Gastrocnemius medialis (tissue), 4 donors: ENCODE results near the gene OR10A3. TPM values are rescaled to one million over a fixed set of nuclear protein-coding genes. Genes with fewer than 3 reads are reported as not detected.

Experiments
- ATAC-seq, 2 donors: fragments of 150-250 bp; one replicate each; pipeline ENCODE4 v1.9.1; 2016
- DNase-seq, 2 donors: peaks; one replicate each; pipeline ENCODE4 v3.0.0-alpha.2; 2019
- H3K27ac ChIP-seq, 4 donors: fragments of 200-600 bp; sonication (generic); 1 replicate in 1 of 4; 2 replicates in 3 of 4; pipeline ENCODE4 v1.5.1; 2016 to 2018; ENCODE audit warnings: mild to moderate bottlenecking in 2 of 4, moderate library complexity in 1 of 4
- H3K27me3 ChIP-seq, 3 donors: fragments of 200-600 bp; sonication (generic) in 2 of 3; 1 replicate in 1 of 3; 2 replicates in 2 of 3; pipeline versions ENCODE4 v1.5.1 to v1.6.0; 2016 to 2019; ENCODE audit warnings: mild to moderate bottlenecking in 1 of 3, moderate library complexity in 1 of 3
- H3K36me3 ChIP-seq, 2 donors: fragments of 200-600 bp; sonication (generic) in 1 of 2; one replicate each; pipeline ENCODE4 v1.5.1; 2017 to 2018
- H3K4me1 ChIP-seq, 2 donors: fragments of 200-600 bp; sonication (generic) in 1 of 2; one replicate each; pipeline ENCODE4 v1.5.1; 2016 to 2017; ENCODE audit warnings: mild to moderate bottlenecking in 2 of 2
- H3K4me3 ChIP-seq, 4 donors: fragments of 200-600 bp; sonication (generic) in 3 of 4; 1 replicate in 1 of 4; 2 replicates in 3 of 4; pipeline ENCODE4 v1.5.1; 2016 to 2019; ENCODE audit warnings: mild to moderate bottlenecking in 2 of 4
- H3K9me3 ChIP-seq, 3 donors: fragments of 200-600 bp; sonication (generic) in 2 of 3; 1 replicate in 1 of 3; 2 replicates in 2 of 3; pipeline ENCODE4 v1.5.1; 2016 to 2019
- CTCF ChIP-seq, 5 experiments: fragments of 450-650 bp in 3 of 5; fragments of 200-600 bp in 2 of 5; sonication (generic) in 2 of 5; IDR thresholded peaks in 4 of 5; conservative IDR thresholded peaks in 1 of 5; 1 replicate in 4 of 5; 2 replicates in 1 of 5; pipeline ENCODE4 v1.5.1; 2016 to 2019; ENCODE audit warnings: antibody characterized with exemption in 5 of 5, mild to moderate bottlenecking in 3 of 5, moderate library complexity in 3 of 5
- POLR2A ChIP-seq, 2 donors: fragments of 450-650 bp; IDR thresholded peaks; one replicate each; pipeline ENCODE4 v1.6.1; 2017; ENCODE audit warnings: antibody characterized with exemption in 2 of 2, mild to moderate bottlenecking in 2 of 2, moderate library complexity in 2 of 2
- in situ Hi-C, 4 donors: fragments of 200-750 bp; cut with MboI; loops; one replicate each; pipeline versions ENCODE4 v1.15.0 to v1.8.0; 2017; ENCODE audit warnings: low sequenced_read_pairs in 4 of 4
- intact Hi-C: fragments of 100-400 bp; cut with DNase I; formaldehyde crosslinking; loops from one replicate; pipeline ENCODE4 v1.15.1; 2023; ENCODE audit warnings: low total_unique reads
- total RNA-seq, 4 donors: library from RNA; depleted of rRNA; stranded (reverse); fragments of >200 nt; gene quantifications; one replicate each; pipeline versions ENCODE4 v1.1.0 to v1.2.3, GENCODE V29; 2016

The OR10A3 gene
- total RNA-seq, 4 donors from 2014 or later, result not detected

- H3K4me3 ChIP-seq, result no peak overlapping the region
- intact Hi-C loops (no loop called here), in situ Hi-C loops (no loop called here)
- TF ChIP-seq POLR2A (IDR thresholded peaks at IDR 0.05) (no peak), CTCF (IDR thresholded peaks at IDR 0.05 in 4 of 5, conservative IDR thresholded peaks at IDR 0.05 in 1 of 5) (no peak)
- ATAC-seq (no peak), DNase-seq (no peak)
- no peaks in the 10 kb centered on the region for H3K36me3 ChIP-seq
- no peak overlapping the region for H3K27ac ChIP-seq
- H3K4me1 ChIP-seq, result peaks cover 0 to 5% of the 10 kb centered on the region in 2 donors
- no peaks in the 10 kb centered on the region for H3K27me3 ChIP-seq
- no peaks in the 10 kb centered on the region for H3K9me3 ChIP-seq
These were observed 41.1 kb upstream of the OR10A3 start for GRCh38 chr11:7982582-7983119.

GRCh38 chr11:7981619-7982157 lies 40.2 kb upstream of the OR10A3 start:
- no peak for ATAC-seq
- Histone ChIP-seq H3K36me3 (no peaks in the 10 kb centered on the region), H3K4me1 (peaks cover 0 to 4% of the 10 kb centered on the region in 2 donors), H3K9me3 (no peaks in the 10 kb centered on the region), H3K27ac (no peak overlapping the region), H3K4me3 (no peak overlapping the region), H3K27me3 (no peaks in the 10 kb centered on the region)
- intact Hi-C loops, result no loop called here
- in situ Hi-C loops, result no loop called here
- no peak for DNase-seq
- no peak for TF ChIP-seq CTCF (IDR thresholded peaks at IDR 0.05 in 4 of 5, conservative IDR thresholded peaks at IDR 0.05 in 1 of 5)
- TF ChIP-seq POLR2A (IDR thresholded peaks at IDR 0.05), result no peak

GRCh38 chr11:7977232-7977917 lies 35.9 kb upstream of the OR10A3 start:
- H3K36me3 ChIP-seq, result no peaks in the 10 kb centered on the region
- no peaks in the 10 kb centered on the region for H3K27me3 ChIP-seq
- ATAC-seq, result no peak
- no peak for TF ChIP-seq POLR2A (IDR thresholded peaks at IDR 0.05)
- no peak for TF ChIP-seq CTCF (IDR thresholded peaks at IDR 0.05 in 4 of 5, conservative IDR thresholded peaks at IDR 0.05 in 1 of 5)
- H3K9me3 ChIP-seq, result no peaks in the 10 kb centered on the region
- H3K4me1 ChIP-seq, result no peaks in the 10 kb centered on the region
- intact Hi-C loops, result no loop called here
- DNase-seq, result no peak
- H3K27ac ChIP-seq, result no peak overlapping the region
- in situ Hi-C loops, result no loop called here
- H3K4me3 ChIP-seq, result no peak overlapping the region

DNA sequence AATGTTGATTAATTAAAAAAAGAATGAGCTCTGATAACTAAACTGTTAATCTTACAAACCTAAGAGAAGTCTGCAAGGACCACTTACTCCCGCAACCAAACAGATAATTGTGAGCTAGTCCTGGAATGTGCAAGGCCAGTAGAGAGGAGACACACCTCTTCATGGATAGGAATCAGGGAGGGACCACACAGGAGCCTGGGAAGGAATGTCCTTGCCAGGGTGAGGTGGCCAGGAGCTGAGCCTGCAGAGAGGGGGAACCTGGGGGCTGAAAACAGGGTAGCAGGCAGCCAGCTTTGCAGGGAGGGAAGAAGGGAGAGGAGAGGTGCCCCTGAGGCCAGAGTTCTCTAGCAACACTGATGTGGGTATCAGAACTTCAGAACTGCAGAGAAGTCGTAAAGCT lies 33.2 kb upstream of the OR10A3 start:
- intact Hi-C loops, result no loop called here
- no peaks in the 10 kb centered on the region for H3K27me3 ChIP-seq
- ATAC-seq (no peak), DNase-seq (no peak)
- TF ChIP-seq CTCF (IDR thresholded peaks at IDR 0.05 in 4 of 5, conservative IDR thresholded peaks at IDR 0.05 in 1 of 5) (no peak), POLR2A (IDR thresholded peaks at IDR 0.05) (no peak)
- H3K27ac ChIP-seq, result no peak overlapping the region
- H3K9me3 ChIP-seq, result no peaks in the 10 kb centered on the region
- H3K36me3 ChIP-seq, result no peaks in the 10 kb centered on the region
- no peak overlapping the region for H3K4me3 ChIP-seq
- no peaks in the 10 kb centered on the region for H3K4me1 ChIP-seq
- in situ Hi-C loops, result no loop called here
